AG20443 (cell line): ENCODE results near the gene SCLT1.
"Not testable (repeated sequence)": the region's sequence is repeated elsewhere in the genome, so short reads cannot be mapped to it uniquely, and the experiment has no call there.

Experiments used
- DNase-seq: peaks from one replicate; pipeline ENCODE4 v3.0.0; 2012; ENCODE audit warnings: low spot score, mixed read lengths

SCLT1 gene

DNA sequence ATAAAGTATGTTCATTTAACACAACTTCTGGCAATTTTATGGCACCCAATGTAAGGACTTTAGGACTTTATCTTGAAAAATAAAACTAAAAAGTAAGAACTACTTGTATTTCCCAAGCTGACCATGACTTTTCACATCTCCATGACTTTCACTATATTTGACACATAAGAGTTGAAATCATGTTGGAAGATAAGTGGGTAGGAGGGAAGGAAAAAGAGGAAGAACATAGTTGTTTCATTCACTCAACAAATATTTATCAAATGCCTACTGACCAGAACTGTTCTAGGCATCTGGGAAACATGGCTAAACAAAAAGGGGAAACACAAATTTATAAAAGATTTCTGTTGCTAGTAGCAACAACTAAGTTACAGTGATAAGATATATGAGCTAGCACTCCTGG is 16.0 kb downstream of the SCLT1 start:
- DNase-seq = no peak

DNA sequence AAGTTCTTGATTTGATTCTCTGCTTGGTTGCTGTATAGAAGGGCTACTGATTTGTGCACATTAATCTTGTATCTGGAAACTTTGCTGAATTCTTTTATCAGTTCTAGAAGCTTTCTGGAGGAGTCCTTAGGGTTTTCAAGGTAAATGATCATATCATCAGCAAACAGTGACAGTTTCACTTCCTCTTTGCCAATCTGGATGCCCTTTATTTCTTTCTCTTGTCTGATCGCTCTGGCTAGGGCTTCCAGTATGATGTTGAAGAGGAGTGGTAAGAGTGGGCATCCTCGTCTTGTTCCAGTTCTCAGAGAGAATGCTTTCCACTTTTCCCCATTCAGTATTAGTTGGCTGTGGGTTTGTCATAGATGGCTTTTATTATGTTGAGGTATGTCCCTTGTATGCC is 23.8 kb downstream of the SCLT1 start:
- not testable (repeated sequence) for DNase-seq

DNA sequence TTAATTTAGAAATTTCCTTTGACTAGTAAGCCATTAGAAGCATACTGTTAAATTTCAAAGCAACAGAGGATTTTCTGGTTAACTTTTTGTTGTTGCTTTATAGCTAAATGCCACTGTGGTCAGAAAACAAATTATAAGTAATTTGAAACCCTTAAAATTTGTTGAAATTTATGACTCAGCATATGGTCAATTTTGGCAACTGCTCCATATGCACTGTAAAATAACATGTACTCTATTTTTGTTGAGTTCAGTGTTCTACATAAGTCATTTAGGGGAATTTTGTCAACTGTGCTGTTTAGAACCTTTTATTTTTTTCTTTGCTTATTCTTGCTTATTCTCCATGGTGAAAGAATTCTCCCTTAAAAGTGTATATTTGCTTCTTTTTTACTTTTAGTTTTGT is 28.6 kb downstream of the SCLT1 start:
- DNase-seq = peak; percentile 17

DNA sequence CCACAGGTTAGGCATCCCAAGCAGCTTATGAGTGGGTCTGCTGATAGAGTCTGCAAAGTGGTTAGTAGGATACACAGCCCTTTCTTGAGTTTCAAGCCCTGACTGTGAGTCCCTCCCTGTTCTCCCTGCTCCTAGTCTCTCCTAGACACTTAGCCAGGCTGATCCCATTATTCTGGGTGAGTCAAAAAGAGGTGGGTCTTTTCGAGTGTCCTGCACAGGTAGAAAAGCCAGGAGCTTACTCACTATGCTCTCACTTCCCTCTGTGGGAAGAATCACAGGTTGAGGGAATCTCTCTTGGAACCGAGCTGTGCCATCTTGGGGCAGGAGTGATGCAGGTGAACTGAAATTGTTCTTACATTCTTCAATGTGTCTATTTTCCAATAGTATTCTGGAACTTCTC is 29.7 kb downstream of the SCLT1 start:
- no peak for DNase-seq

DNA sequence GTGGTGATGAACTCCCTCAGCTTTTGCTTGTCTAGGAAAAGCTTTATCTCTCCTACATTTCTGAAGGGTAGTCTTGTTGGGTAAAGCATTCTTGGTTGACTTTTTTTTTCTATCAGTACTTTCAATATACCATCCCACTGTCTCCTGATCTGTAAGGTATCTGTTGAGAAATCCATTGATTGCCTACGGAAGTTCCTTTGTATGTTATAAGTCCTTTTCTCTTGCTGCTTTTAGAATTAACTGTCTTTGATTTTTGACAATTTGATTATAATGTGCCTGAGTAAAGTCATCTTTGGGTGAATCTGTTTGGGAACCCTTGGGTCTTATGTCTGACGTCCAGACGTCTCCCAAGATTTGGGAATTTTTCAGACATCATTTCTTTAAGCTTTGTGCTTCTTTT is 30.8 kb downstream of the SCLT1 start:
- no peak for DNase-seq

DNA sequence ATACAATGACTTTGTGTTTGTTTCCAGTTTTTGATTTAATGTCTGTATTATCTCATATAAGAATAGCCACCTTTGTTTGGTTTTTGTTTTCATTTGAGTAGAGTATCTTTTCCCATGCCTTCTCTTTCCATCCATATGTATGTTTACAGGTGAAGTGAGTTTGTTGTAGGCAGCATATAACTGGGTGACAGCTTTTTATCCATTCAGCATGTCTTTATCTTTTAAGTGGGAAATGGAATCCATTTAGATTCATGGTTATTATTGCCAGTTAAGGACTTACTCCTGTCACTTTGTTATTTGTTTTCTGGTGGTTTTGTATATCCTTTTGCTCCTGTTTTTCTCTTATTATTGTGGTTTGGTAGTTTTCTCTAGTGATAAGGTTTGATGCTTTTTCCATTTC is 34.3 kb downstream of the SCLT1 start:
- no peak for DNase-seq

DNA sequence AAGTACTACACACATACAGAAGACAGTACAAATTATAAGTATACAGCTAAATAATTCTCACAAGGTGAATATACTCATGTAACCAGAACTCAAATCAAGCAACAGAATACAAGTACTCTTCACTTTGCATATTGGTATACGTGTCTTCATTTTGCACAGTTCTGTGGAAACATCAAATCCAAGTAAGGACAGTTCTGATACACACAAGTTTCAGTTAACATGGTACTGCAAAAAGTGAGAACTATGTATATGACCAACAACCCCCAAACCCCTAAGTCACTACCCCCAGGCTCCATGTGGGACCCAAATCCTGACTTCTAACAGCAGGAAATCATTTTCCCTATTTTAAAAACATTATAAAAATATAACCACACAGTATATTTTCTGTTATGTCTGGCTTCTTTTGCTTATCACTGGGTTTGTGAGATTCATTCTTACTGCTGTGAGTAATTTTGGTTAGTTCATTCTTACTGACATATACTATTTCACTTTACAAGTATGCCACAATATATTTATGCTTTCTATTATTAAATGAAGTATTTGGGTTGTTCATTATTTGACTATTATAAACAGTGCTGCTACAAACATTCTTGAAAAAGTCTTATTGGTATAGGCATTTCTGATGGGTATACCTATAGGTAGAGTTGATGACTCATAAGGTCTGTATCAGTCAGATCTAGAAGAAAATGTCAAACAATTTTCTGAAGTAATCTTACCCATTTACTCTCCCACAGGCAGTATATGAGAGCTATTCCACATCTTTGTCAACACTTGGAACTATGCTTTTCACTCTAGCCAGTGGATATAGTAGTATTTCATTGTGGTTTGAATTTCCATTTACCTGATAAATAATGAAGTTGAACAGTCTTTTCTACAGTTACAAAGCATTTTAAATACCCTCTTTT is 47.0 kb downstream of the SCLT1 start:
- DNase-seq = no peak

DNA sequence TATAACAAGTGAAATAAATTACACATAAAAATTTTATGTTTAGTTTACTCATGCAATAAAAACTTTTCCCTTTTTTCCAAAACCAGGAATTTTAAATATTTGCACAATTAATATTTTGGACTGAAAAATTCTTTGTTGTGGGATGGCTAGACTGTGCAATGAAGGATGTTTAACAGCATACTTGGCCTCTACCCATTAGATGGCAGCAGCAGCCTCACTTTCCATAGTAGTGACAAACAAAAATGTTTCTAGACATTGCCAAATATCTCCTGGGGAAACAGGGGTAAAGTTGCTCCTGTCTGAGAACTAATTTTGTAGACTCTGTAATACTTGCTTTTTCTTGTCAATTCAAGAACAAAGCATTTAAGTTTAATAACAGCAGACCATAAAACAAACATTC is 49.8 kb downstream of the SCLT1 start:
- peak; percentile 33 for DNase-seq

DNA sequence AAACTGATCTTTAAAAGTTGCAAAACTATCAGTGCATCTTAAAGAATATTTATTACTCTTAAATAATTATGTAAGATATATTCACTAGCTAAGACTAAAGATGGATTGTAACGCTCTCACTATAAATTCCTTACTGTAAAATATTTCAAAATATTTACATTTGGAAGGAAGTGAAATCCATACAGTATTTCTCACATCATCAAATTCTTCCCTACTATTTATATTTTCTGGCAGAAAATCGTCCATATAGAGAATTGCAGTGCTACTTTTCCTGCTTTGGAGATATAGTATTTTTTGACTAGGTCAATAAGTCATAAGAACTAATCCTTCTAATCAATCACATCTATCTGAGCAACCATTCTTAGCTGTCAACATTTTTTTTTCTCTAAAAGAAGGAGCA is 52.9 kb downstream of the SCLT1 start:
- DNase-seq = no peak

DNA sequence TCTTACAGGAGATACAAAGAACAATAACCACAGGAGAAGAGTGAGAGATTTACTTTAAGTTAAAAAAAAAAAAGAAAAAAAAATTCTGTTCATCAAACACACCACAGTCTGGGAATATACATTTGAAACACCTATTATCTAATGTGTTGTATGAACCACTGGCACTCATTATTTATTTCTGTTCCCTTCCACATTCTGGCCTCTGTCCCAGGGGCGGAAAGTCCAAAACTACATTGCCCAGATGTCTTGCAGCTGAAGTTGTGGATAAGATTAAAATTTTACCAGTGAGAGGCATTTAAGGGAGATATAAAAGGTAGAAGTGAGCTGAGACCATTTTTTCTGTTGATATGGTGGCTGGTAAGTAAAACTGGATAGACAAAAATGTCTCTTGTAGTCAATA is 56.2 kb downstream of the SCLT1 start:
- DNase-seq = no peak

DNA sequence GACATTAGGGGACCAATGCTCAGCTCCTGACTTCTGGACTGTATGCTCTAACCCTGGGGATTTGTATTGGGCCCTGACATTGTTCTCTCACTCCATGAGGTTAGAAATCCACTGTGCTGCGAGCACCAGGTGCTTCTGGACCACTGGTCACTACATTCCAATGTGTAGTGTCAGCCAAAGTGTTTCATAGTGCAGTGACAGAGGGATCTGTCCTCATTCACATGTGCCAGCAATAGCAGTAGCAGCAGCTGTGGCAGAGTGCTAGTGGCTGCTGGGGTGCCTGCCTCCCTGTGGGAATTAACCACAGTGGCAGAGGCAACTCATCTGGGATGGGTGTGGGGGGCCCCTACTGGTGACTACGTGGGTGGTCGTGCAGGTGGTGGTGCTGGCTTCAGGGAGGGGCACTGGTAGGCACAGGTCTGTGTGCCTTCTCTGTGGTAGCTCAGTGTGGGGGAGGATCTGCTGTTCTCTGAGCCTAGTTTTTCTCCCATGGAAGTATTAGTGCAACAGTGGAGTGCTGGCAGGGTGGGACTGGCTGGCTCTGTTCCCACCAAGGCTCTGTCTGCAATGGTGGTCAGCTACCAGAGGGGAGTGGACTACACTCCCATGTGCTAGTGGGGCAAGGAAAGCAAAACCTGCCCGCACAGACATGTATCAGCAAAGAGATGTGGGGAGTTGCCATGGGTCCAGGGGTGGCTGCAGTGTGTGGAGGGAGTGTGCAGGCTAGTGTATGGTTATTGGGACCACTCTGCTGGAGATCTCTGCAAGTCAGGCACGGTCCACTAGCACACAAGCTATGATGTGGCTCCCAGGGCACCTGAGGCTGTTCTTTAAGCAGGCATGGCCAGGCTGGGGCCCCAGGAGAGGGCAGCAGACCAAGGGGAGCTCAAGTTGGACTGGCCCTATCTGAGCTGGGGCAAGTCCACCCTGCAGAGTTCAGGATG is 78.5 kb downstream of the SCLT1 start:
- no peak for DNase-seq

DNA sequence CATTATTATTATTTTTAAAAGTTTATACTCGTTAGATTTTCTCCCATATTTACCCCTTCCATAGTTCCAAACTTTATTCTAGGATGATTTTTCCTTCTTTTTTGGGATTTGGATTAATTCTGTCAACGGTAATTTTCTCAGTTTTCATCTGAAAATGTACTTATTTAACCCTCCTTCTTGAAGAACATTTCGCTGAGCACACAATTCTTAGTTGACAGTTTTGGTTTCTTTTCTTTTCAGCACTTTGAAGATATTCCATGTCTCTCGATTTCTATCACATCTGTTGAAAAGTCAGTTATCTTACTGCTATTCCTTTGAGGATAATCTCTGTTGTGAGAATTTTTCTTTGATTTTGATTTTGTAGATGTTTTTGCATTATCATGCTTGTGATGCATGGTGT is 85.2 kb downstream of the SCLT1 start:
- DNase-seq = no peak

DNA sequence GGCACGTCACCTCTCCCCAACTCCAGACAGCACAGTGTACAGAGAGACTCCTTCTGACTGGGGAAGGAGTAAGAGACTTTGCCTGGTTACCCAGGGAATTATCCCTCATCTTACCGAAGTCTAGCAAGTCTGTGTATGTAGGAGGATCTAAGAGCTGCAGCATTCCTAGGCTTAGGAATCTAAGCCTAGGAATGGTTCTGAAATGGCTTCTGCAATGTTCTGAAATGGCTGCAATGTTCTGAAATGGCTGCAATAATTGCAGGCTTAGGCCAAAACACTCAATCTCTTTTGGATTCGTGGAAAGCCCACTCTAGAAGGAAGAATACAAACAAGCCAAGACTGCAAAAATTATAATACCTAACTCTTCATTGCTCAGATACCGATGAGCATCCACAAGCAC is 106.4 kb downstream of the SCLT1 start:
- no peak for DNase-seq

DNA sequence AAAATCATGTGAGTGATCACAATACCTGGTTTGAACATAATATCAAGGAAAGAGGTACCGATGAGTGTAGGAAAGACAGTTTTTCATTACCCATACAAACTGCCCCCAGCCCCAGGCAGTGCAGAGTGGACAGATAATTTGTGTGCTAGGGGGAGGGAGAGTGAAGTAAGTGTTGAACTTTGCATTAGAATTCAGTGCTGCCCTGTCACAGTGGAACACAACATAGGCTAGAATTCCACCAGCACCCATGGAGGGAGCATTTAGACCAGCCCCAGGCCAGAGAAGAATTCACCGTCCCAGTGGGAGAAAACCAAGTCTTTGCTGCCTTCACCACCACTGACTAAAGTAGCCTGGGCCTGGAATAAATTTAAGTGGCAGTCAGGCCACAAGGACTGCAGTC is 107.3 kb downstream of the SCLT1 start:
- DNase-seq = no peak

DNA sequence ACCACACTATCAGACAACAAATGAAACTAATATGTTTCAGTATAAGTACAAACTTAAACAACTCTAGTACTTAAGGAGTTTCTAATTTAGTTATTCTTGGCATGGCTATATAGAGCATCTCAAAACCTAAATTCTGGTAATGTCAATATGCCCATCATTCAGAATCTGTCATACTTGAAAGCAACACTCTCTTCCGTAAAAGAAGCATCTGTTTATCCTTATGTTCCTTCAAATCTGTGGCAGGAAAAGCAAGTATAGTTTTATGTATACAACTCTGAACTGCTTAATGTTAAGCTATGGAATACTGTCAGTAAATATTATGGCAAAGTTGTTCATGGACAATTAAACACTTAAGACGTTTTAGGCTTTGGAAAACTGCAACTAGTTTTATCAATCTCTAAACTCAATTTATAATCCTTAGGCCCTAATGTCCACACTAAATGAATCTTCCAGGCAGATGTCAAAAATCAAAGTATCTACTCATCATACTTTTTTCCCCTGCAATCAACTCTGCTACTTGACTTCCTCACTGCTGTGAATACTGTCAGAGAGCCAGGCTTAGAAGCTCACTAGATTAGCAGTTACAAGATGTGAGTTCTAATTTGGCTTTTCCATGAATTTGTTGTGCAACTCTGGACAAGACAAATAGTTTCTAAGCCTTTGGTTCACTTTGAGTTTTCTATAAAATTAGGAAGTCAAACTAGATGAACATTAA is 109.4 kb downstream of the SCLT1 start:
- DNase-seq = no peak

DNA sequence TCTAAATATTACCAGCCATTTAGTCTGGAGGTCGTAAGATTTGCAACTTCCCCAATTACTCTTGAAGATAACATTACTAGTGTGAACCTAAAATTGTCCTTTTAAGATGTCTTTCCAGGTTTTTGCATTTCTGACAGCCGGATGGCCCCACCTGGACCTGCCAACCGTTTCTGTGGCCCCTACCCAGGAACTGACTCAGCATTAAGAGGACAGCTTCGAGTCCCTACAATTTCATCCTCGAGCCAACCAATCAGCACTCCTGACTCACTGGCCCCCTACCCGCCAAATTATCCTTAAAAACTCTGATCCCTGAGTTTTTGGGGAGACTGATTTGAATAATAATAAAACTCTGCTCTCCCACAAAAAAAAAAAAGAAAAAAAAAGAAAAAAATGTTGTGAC is 112.0 kb downstream of the SCLT1 start:
- DNase-seq = no peak

DNA sequence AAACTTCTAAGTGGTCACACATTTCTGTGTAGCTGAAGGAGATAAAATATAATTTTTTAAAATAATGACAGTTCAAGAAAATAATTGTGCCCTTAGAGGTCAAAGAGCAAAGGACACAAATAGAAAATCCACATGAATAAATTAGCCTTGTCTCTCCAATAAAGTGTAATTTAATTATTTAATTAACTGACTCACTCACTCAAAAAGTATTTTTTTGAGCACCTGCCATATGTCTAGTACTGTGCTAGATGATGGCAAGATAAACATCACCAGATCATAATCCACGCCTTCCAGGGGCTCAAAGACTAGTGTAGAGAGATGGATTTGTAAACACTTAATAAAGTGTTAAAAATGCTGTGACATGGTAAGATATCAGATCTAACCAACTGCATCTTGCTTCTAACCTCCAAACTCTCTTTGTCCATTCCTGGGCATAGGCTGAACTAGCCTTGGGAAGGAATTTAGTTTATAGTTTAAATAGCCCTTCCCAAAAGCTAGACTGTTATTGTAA is 112.5 kb downstream of the SCLT1 start:
- DNase-seq = no peak

DNA sequence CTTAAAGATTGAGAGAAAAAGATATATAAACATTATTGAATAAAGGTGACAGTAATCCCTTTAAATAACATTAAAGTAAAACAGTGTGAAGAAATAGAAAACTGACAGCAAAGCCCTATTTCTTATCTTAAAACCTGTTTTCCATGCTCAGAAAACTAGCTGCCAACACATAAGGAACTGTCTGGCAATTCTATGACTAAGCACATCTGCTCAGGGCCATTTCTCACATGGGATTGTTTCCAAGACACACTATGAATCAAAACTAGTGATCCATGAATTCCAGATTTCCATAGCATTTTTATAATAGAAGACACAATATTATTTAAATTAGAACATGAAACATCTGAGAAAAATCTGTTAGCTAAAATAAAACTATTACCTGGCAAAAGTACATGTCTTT is 113.4 kb downstream of the SCLT1 start:
- DNase-seq = peak; percentile 77

DNA sequence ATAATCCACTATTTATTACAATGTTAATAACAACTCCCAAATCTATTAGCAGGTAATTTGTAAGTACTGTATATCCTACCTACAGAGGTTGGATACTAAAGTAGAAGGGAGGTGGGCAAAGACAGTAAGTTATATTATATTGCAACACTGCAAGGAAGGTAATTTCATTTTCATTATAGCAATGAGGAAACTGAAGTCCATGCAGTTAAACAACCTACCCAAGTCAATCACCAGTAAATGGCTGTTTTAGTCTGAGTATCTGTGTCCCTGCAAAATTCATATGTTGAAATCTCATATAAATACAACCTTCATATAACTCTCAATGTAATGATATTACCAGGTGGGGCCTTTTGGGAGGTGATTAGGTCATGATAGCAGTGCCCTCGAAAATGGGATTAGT is 114.4 kb downstream of the SCLT1 start:
- no peak for DNase-seq

DNA sequence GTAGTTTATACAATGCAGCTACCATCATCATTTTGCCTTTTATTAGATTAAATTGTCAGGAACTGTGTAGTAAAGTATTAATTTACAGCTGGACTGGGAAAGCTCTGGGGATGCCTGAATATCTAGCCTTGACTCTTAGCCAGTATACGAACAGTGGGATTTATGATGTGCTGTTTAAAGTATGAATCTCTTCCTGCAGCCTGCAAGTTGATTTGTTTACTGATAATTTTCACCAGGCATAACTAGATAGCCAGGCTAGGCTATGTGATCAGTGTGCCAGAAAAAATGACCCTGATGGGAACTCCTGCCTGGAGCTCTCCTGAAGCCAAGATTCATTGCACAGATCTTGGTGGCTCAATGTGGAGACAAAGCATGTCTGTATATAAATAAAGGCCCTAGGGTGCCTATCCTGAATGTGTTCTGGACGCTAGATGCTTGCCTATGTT is 119.2 kb downstream of the SCLT1 start:
- DNase-seq = no peak

DNA sequence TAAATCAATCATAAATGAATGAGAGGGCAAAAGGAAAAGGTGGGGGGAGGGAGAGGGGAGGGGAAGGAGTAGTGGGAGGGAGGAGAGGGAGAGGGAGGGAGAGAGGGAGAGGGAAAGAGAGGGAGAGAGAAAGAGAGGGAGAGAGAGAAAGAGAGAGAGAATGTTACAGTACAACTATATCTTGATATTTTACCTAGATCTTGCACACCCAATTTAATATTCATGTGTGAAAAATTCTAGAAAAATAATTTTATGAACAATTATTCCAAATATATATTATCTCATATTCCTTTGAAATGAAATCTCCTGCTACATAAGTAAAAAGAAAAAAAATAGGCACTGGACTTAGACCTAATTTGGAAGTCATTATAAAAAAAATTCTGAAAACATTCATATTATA is 120.0 kb downstream of the SCLT1 start:
- no peak for DNase-seq

DNA sequence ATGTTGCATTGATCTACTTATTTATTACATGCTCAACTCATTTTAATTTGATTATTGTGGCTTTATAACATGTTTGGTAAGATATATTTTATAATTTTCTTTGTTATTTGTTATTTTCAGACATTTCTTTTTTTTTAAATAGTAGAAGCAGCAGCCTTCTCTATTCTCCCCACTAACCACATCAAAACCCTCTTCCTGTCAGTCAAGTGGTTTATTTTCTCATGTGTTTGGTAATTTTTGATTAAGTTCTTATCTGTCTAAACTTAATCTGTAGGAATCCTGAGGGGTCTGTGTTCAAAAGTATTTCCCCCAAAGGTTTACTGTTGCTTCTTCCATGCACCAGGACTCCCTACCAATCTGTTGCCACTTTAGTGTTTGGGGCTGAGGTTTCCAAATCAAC is 131.9 kb downstream of the SCLT1 start:
- no peak for DNase-seq
